A549 (cell line): ENCODE measurements around the gene NEU3. TPM values are rescaled to one million over a fixed set of nuclear protein-coding genes. Genes with fewer than 3 reads are reported as not detected.

Source experiments
- ATAC-seq, 2 experiments: fragments of 200-7000 bp in 1 of 2; fragments of >200 bp in 1 of 2; cut with Nextera tagmentation in 1 of 2; cut with Tn5 transposase in 1 of 2; 3 replicates each; pipeline versions ENCODE4 v1.8.0 to v1.9.1; 2018 to 2020; ENCODE audit warnings: mild to moderate bottlenecking in 1 of 2, moderate library complexity in 1 of 2
- CTCF ChIA-PET: fragments of 300-600 bp; sonication (Branson Sonifier 250); formaldehyde crosslinking; extraction: SDS; loops from one replicate; lab custom pipeline; 2021; ENCODE audit warnings: antibody characterized with exemption, inconsistent platforms; lab: Yijun Ruan, JAX
- POLR2A ChIA-PET: fragments of 350-600 bp; formaldehyde crosslinking; extraction: SDS; loops from one replicate; lab custom pipeline; 2021; ENCODE audit warnings: antibody characterized with exemption, inconsistent platforms; lab: Yijun Ruan, JAX
- DNase-seq, 2 experiments: peaks; one replicate each; pipeline versions ENCODE4 v3.0.0 to v3.0.0-alpha.2; 2011 to 2016; ENCODE audit warnings: low read depth in 1 of 2, low spot score in 1 of 2
- FAIRE-seq: peaks from 2 replicates; lab custom pipeline; 2011; peaks lifted over from hg19 to GRCh38; lab: Jason Lieb, UNC
- H3K27ac ChIP-seq, 2 experiments: fragments of >200 bp; sonication (Bioruptor Twin); formaldehyde crosslinking; 3 replicates each; pipeline ENCODE4 v1.5.1; 2016 to 2017
- H3K4me1 ChIP-seq: fragments of >200 bp; sonication (Bioruptor Twin); formaldehyde crosslinking; 3 replicates; pipeline ENCODE4 v1.6.1; 2016
- H3K4me2 ChIP-seq: fragments of >200 bp; sonication (Bioruptor Twin); formaldehyde crosslinking; 3 replicates; pipeline ENCODE4 v1.6.1; 2016
- H3K4me3 ChIP-seq: fragments of >200 bp; sonication (Bioruptor Twin); formaldehyde crosslinking; 3 replicates; pipeline ENCODE4 v1.5.1; 2016
- H3K9me3 ChIP-seq: fragments of >200 bp; sonication (Bioruptor Twin); formaldehyde crosslinking; 3 replicates; pipeline ENCODE4 v1.6.1; 2016
- CHD2 ChIP-seq: fragments of 150-350 bp; IDR thresholded peaks from 2 replicates; pipeline ENCODE4 v1.6.1; 2014; ENCODE audit warnings: low read length; ENCODE audit not compliant: partially characterized antibody
- E2F6 ChIP-seq: IDR thresholded peaks from 2 replicates; pipeline ENCODE4 v1.6.1; 2012; ENCODE audit warnings: low read depth, borderline replicate concordance
- EHF ChIP-seq: fragments of 250-450 bp; sonication (Bioruptor Pico); IDR thresholded peaks from 2 replicates; pipeline ENCODE4 v1.5.0; 2020; ENCODE audit warnings: mild to moderate bottlenecking
- FOSL2 ChIP-seq, 2 experiments: fragments of 450-650 bp in 1 of 2; fragments of >200 bp in 1 of 2; sonication (Bioruptor Twin) in 1 of 2; formaldehyde crosslinking; IDR thresholded peaks; 2 replicates each; pipeline versions ENCODE4 v1.5.0 to v1.6.1; 2016 to 2020; ENCODE audit warnings: mild to moderate bottlenecking in 1 of 2, moderate library complexity in 1 of 2
- FOXS1 ChIP-seq: fragments of 250-450 bp; sonication (Bioruptor Pico); IDR thresholded peaks from 2 replicates; pipeline ENCODE4 v1.5.0; 2020; ENCODE audit warnings: mild to moderate bottlenecking, moderate library complexity
- GATA3 ChIP-seq: IDR thresholded peaks from 2 replicates; pipeline ENCODE4 v1.6.1; 2012; ENCODE audit warnings: borderline replicate concordance
- KDM1A ChIP-seq: fragments of 200-600 bp; sonication (generic); IDR thresholded peaks from 2 replicates; pipeline ENCODE4 v1.6.1; 2016; ENCODE audit warnings: low read depth, mild to moderate bottlenecking
- MAFK ChIP-seq: fragments of 450-650 bp; IDR thresholded peaks from 2 replicates; pipeline ENCODE4 v1.6.1; 2014; ENCODE audit not compliant: partially characterized antibody
- NPAS2 ChIP-seq: fragments of 250-450 bp; sonication (Bioruptor Pico); IDR thresholded peaks from 2 replicates; pipeline ENCODE4 v1.8.0; 2022; ENCODE audit warnings: mild to moderate bottlenecking, moderate library complexity, borderline replicate concordance
- PBX3 ChIP-seq: IDR thresholded peaks from 2 replicates; pipeline ENCODE4 v1.6.1; 2012
- POLR2AphosphoS2 ChIP-seq: conservative IDR thresholded peaks from 2 replicates; pipeline ENCODE4 v1.6.1; 2012; ENCODE audit warnings: low read length, improper control_type of control experiment, inconsistent platforms
- RNF2 ChIP-seq: fragments of 200-600 bp; sonication (generic); IDR thresholded peaks from 2 replicates; pipeline ENCODE4 v1.6.1; 2016; ENCODE audit warnings: low read depth, mild to moderate bottlenecking, antibody characterized with exemption, moderate library complexity, borderline replicate concordance
- USF2 ChIP-seq: fragments of 450-650 bp; IDR thresholded peaks from 2 replicates; pipeline ENCODE4 v1.6.1; 2014; ENCODE audit warnings: antibody characterized with exemption
- WGBS: methylation state at CpG from one replicate; pipeline ENCODE4 v1.1.6; 2017; ENCODE audit errors: missing lambda C conversion rate; 5-methylcytosine and 5-hydroxymethylcytosine counted together
- polyA plus RNA-seq, 4 experiments: library from polyadenylated mRNA; depleted of rRNA in 3 of 4; stranded (reverse); fragments of >200 nt; fragmentation: RNase III in 1 of 4; extraction: RNeasy Plus Mini Kit Qiagen cat#74134 plus additional on column Dnase treatment in 1 of 4; gene quantifications; 2 replicates in 3 of 4; 3 replicates in 1 of 4; pipeline ENCODE4 v1.2.3, GENCODE V29; 2011 to 2017
- TF ChIP-seq, protein P1 (sequence below): fragments of >200 bp; sonication (Bioruptor Twin); formaldehyde crosslinking; IDR thresholded peaks from 3 replicates; pipeline ENCODE4 v1.6.1; 2016
- TF ChIP-seq, protein P2 (sequence below): fragments of 150-350 bp; IDR thresholded peaks from 2 replicates; pipeline ENCODE4 v1.6.1; 2014; ENCODE audit warnings: low read depth, mild to moderate bottlenecking, low read length

Gene NEU3
- polyA plus RNA-seq, 2 of the 4 experiments (the other 2 are of a cell fraction): 4.0 to 5.5 TPM

DNA sequence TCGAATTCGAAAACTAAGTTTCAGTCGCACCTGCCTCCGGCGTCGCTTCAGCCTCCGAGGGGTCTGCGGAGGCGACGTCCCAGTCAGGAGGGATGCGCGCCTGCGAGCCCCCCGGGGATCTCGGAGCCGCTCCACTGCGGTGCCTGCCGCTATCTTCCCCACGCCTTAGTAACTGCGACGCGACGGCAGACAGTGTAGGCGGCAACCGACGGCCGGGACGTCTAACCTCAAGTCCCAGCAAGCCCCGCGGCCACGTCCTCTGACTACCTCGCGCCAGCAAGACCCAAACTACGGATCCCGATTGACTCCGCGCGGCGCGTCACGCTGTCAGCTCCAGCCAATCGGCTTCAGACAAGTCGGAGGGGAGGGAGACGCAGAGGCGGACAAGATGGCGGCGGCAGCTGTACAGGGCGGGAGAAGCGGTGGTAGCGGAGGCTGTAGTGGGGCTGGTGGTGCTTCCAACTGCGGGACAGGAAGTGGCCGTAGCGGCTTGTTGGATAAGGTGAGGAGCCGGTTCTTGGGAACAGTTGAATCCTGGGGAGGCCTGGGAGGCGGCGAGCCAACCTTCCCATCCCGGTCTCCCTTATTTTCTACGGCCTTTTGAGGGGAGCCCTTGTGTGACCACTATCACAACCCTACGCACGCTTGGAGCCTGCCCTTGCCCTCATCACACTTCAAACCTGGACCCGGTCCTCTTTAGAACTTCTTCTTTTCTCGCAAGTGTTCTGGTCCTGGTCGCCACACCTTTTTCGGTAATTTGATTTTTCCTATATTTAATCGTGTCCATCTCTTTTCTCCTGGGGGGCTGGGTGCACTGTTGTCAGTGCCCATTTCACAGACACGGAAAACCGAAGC, 39.6 kb upstream of the NEU3 start, which contains the start of the genes SPCS2 and XRRA1 (continued):
- TF ChIP-seq E2F6: peak; percentile 90

DNA sequence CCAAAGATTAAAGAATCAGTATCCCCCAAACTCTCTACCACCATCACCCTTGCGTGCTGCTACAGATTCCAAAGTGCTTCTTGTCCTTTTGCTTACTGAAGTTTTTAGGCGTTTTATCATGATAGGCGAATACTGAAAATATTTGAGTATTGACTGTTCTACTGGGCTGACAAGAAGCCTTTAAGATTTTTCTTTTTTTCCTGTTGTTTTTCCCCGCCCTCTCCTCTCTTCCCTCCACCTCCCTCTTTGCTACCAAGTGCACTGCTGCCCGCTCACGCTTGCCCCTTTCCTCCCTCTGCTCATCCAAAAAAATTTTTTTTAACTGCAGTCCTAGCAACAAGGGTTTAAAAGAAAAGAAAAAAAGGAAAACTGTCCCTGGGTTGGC, 39.0 kb upstream of the NEU3 start:
- POLR2A ChIA-PET: interaction anchor here (1.5 kb wide), 1 partner anchor 39 kb away, joined by 6 read pairs; the partner anchor contains the start of gene NEU3
- H3K4me2 ChIP-seq: peak overlapping the region; percentile 84
- DNase-seq (peak in 1 of 2 experiments; percentile 14), FAIRE-seq (no peak)
- no peak for TF ChIP-seq FOXS1 (CRISPR knock-in tag)
- TF ChIP-seq POLR2AphosphoS2: no peak
- no peak for TF ChIP-seq FOSL2 (IDR thresholded peaks at IDR 0.05)
- no peak for TF ChIP-seq FOSL2 (CRISPR knock-in tag; IDR thresholded peaks at IDR 0.05)
- TF ChIP-seq, all 56 proteins: peak for 0
- no peak for ATAC-seq
- peaks cover 12% of the 10 kb centered on the region; the same call in 2 of the 3 replicates for H3K4me1 ChIP-seq
- CTCF ChIA-PET: interaction anchor here (0.6 to 2.0 kb wide), 2 partner anchors 10 to 1490 kb away, joined by 3 to 5 read pairs; no protein-coding TSS in a partner anchor
- WGBS: 2% methylated on average over 6 of the region's 6 CpGs
- H3K4me3 ChIP-seq: peak overlapping the region; percentile 80
- H3K27ac ChIP-seq: peak overlapping the region; percentile 87 to 91
- H3K9me3 ChIP-seq: no peaks in the 10 kb centered on the region

GRCh38 chr11:74950374-74950969, 38.3 kb upstream of the NEU3 start:
- POLR2A ChIA-PET: no interaction called here
- H3K27ac ChIP-seq: peak overlapping the region; percentile 87 to 91; a peak in 5 of 6 replicates
- FAIRE-seq: no peak

More at GRCh38 chr11:74950374-74950969, 38.3 kb upstream of the NEU3 start:
- peak overlapping the region; percentile 84 for H3K4me2 ChIP-seq
- peak overlapping the region; percentile 80 for H3K4me3 ChIP-seq
- peaks cover 12% of the 10 kb centered on the region; the same call in 2 of the 3 replicates for H3K4me1 ChIP-seq
- no peaks in the 10 kb centered on the region for H3K9me3 ChIP-seq
- TF ChIP-seq CHD2: no peak
- no peak for TF ChIP-seq RNF2
- no peak for TF ChIP-seq NPAS2
- TF ChIP-seq GATA3: no peak
- TF ChIP-seq POLR2AphosphoS2: no peak
- TF ChIP-seq PBX3: no peak
- no peak for TF ChIP-seq EHF (CRISPR knock-in tag)
- TF ChIP-seq KDM1A: no peak
- TF ChIP-seq USF2: no peak
- TF ChIP-seq, protein P1, sequence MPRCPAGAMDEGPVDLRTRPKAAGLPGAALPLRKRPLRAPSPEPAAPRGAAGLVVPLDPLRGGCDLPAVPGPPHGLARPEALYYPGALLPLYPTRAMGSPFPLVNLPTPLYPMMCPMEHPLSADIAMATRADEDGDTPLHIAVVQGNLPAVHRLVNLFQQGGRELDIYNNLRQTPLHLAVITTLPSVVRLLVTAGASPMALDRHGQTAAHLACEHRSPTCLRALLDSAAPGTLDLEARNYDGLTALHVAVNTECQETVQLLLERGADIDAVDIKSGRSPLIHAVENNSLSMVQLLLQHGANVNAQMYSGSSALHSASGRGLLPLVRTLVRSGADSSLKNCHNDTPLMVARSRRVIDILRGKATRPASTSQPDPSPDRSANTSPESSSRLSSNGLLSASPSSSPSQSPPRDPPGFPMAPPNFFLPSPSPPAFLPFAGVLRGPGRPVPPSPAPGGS: no peak
- TF ChIP-seq, protein P2, sequence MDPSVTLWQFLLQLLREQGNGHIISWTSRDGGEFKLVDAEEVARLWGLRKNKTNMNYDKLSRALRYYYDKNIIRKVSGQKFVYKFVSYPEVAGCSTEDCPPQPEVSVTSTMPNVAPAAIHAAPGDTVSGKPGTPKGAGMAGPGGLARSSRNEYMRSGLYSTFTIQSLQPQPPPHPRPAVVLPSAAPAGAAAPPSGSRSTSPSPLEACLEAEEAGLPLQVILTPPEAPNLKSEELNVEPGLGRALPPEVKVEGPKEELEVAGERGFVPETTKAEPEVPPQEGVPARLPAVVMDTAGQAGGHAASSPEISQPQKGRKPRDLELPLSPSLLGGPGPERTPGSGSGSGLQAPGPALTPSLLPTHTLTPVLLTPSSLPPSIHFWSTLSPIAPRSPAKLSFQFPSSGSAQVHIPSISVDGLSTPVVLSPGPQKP: no peak
- no peak for TF ChIP-seq MAFK
- 94% methylated on average over 2 of the region's 2 CpGs for WGBS
- ATAC-seq (no peak), DNase-seq (no peak)
- CTCF ChIA-PET: interaction anchor here (2.0 kb wide), 1 partner anchor 10 kb away, joined by 5 read pairs; no protein-coding TSS in a partner anchor
